ENCODE measurements around the gene HEYL. TPM values are rescaled to one million over a fixed set of nuclear protein-coding genes. Genes with fewer than 3 reads are reported as not detected.

HEYL gene
- total and polyA plus RNA-seq, 2 of the 8 experiments (the other 6 are each of a cell fraction or from before 2014, with no cell fraction given) = 1.8 to 3.1 TPM

DNA sequence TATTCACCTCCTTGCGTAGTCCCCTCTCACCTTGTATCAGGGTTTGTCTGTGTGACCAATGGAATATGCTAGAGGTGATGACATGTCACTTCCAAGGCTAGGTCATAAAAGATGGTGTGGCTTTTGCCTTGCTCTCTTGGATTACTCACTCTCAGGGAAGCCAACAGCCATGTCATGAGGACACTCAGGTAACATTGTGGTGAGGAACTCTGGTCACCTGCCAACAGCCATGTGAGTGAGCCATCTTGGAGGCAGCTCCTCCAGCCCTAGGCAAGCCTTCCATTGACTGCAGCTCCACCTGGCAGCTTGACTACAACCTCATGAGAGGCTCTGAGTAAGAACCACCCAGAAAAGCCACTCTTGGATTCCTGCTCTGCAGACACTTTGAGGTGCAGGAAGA lies 11.0 kb upstream of the HEYL start:
- H4K91ac ChIP-seq (replicated peaks; ENCODE audit: insufficient read length, low read length) = no peak overlapping the region
- H2AK5ac ChIP-seq (ENCODE audit: low read depth, low read length) = no peak overlapping the region
- no peaks in the 10 kb centered on the region for H4K20me1 ChIP-seq (replicated peaks in 1 of 2; ENCODE audit: control insufficient read depth in 1 of 2, insufficient read depth in 2 of 2, low read length in 2 of 2)
- no peak overlapping the region for H2BK15ac ChIP-seq (ENCODE audit: low read length)
- H3K27ac ChIP-seq (ENCODE audit: low read depth, low read length) = no peak overlapping the region
- no peak overlapping the region for H3K4ac ChIP-seq (replicated peaks; ENCODE audit: insufficient read length, low read depth, low read length)
- no peak overlapping the region for H3K4me2 ChIP-seq (ENCODE audit: insufficient read depth in 1 of 2, low read depth in 2 of 2, low read length in 2 of 2)
- H3K36me3 ChIP-seq (ENCODE audit: control insufficient read depth in 2 of 4, insufficient read depth in 4 of 4, low read length in 3 of 4) = no peaks in the 10 kb centered on the region
- no peak overlapping the region for H2AFZ ChIP-seq (ENCODE audit: low read length)
- no peak overlapping the region for H2BK20ac ChIP-seq (ENCODE audit: low read length)
- H2BK12ac ChIP-seq (ENCODE audit: low read depth, low read length) = no peak overlapping the region
- H2BK5ac ChIP-seq (ENCODE audit: low read depth, low read length) = no peak overlapping the region
- no peak overlapping the region for H4K5ac ChIP-seq (ENCODE audit: insufficient read length, low read depth, low read length)
- no peaks in the 10 kb centered on the region for H3K79me1 ChIP-seq (ENCODE audit: low read depth, low read length)
- POLR2A ChIA-PET (ENCODE audit: partially characterized antibody) = no interaction called here
- no peaks in the 10 kb centered on the region for H3K79me2 ChIP-seq (ENCODE audit: control insufficient read depth in 1 of 2, insufficient read depth in 2 of 2, low read length in 2 of 2)
- no peak overlapping the region for H2BK120ac ChIP-seq (replicated peaks; ENCODE audit: low read depth, low read length)
- CTCF ChIA-PET (ENCODE audit: partially characterized antibody) = interaction anchor here (1.2 to 17.8 kb wide), 4 partner anchors 8 to 45 kb away, joined by 3 to 469 read pairs (median 178); partner anchors contain the start of gene HEYL
- H3K14ac ChIP-seq (ENCODE audit: insufficient read length) = no peak overlapping the region
- FAIRE-seq (no peak), DNase-seq (ENCODE audit: low read depth in 1 of 2, low spot score in 2 of 2) (no peak)
- H3K27me3 ChIP-seq (replicated peaks in 1 of 4; ENCODE audit: control insufficient read depth in 3 of 4, extremely low read depth in 1 of 4, insufficient read depth in 3 of 4, low read length in 3 of 4) = peaks cover 0 to 3% (median 0%) of the 10 kb centered on the region in 4 experiments; a peak in 2 of 7 replicates
- no peak overlapping the region for H3K18ac ChIP-seq (ENCODE audit: extremely low read depth, low read length)
- H4K8ac ChIP-seq (ENCODE audit: extremely low read depth, insufficient read depth, low read length) = no peak overlapping the region
- H3K9me3 ChIP-seq (ENCODE audit: insufficient read depth in 2 of 2, low read depth in 1 of 2, low read length in 1 of 2) = no peaks in the 10 kb centered on the region
- H3K9ac ChIP-seq (replicated peaks in 1 of 4; ENCODE audit: extremely low read depth in 1 of 4, low read depth in 3 of 4, low read length in 3 of 4) = no peak overlapping the region
- no peak overlapping the region for H3K4me3 ChIP-seq (ENCODE audit: extremely low read depth in 1 of 4, insufficient read depth in 2 of 4, low read depth in 3 of 4, low read length in 4 of 4)
- no peaks in the 10 kb centered on the region for H3K23me2 ChIP-seq (ENCODE audit: low read depth, low read length)
- WGBS, 2 experiments (ENCODE audit: extremely low coverage in 1 of 2, insufficient coverage in 1 of 2, insufficient read length in 1 of 2, insufficient replicate concordance in 2 of 2, low coverage in 1 of 2, low lambda C conversion rate in 2 of 2, missing lambda C conversion rate in 1 of 2) = 95% methylated on average over 1 of the region's 1 CpG; no CpG with 5 or more reads in 1 of the 2 experiments
- no peak overlapping the region for H3K23ac ChIP-seq (ENCODE audit: insufficient read length)
- H3K4me1 ChIP-seq (replicated peaks in 1 of 4; ENCODE audit: control insufficient read depth in 3 of 4, insufficient read depth in 4 of 4, low read length in 3 of 4) = peaks cover 0 to 6% (median 5%) of the 10 kb centered on the region in 4 experiments; a peak in 6 of 7 replicates
- H3K56ac ChIP-seq (replicated peaks; ENCODE audit: insufficient read length, low read depth, low read length) = no peak overlapping the region
- no peak for TF ChIP-seq EP300 (IDR thresholded peaks at IDR 0.05; ENCODE audit: borderline replicate concordance in 1 of 2, low read depth in 2 of 2, low read length in 2 of 2)
- TF ChIP-seq HDAC2 (IDR thresholded peaks at IDR 0.05; ENCODE audit: borderline replicate concordance in 1 of 2, low read depth in 2 of 2, low read length in 2 of 2) = no peak
- no peak for TF ChIP-seq JUN (IDR thresholded peaks at IDR 0.05; ENCODE audit: low read depth, low read length)
